ENCODE results near the gene RRBP1.

The RRBP1 gene

DNA sequence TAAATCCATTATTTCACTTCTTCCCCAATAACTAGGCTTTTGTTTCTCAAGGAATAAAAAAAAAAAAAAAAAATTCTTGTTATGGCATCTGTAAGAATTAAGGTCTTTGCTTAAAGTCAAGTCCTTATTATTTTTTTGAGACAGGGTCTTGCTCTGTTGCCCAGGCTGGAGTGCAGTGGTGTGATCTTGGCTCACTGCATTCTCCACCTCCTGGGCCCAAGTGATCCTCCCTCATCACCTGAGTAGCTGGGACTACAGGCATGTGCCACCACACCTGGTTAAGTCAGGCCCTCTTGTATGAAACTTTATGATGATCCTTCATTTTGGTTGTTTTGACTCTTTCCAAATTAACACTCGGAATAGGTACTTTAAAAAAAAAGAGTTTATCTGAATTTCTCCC lies 94.9 kb downstream of the RRBP1 start:
- H3K4me3 ChIP-seq (ENCODE audit: low read depth, low read length) = no peak overlapping the region

DNA sequence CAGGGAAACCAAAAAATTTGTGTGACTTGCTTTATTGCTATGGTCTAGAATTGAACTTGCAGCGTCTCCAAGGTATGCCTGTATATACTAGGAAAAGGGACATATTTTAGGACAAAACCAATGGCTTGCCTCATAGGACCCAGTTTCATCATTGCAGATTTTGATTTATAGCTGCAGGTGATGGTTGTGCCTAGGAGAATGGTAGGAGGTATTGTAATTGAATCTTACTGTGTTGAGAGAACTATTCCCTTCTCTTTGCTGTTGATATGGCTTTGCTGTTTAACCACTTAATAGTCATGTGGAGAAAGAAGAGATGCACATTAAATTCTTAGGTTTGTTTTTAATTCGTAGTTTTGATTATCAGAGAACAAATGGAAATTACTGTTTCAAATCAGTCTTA lies 95.8 kb downstream of the RRBP1 start:
- no peak overlapping the region for H3K4me3 ChIP-seq (ENCODE audit: low read depth, low read length)

DNA sequence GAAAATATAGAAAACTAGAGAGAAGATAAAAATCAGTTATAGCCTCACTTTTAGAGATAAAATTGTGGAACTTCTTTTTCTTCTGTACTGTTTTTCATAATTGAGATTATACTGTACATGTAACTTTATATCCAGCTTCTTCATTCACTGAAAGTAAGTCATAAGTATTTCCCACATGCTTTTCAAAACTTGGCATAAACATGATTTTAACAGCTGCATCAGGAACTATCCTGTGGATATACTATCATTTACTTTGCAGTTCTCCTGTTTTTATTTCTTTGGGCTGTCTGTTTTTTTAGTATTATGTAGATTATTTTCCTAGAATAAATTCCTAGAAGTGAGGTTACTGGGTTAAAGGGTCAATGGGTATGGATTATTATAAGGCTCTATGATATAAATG lies 97.4 kb downstream of the RRBP1 start:
- no peak overlapping the region for H3K4me3 ChIP-seq (ENCODE audit: low read depth, low read length)

GRCh38 chr20:17583126-17583525 lies 98.9 kb downstream of the RRBP1 start:
- no peak overlapping the region for H3K4me3 ChIP-seq (ENCODE audit: low read depth, low read length)

GRCh38 chr20:17580895-17581294 lies 101.1 kb downstream of the RRBP1 start:
- H3K4me3 ChIP-seq (ENCODE audit: low read depth, low read length) = no peak overlapping the region

DNA sequence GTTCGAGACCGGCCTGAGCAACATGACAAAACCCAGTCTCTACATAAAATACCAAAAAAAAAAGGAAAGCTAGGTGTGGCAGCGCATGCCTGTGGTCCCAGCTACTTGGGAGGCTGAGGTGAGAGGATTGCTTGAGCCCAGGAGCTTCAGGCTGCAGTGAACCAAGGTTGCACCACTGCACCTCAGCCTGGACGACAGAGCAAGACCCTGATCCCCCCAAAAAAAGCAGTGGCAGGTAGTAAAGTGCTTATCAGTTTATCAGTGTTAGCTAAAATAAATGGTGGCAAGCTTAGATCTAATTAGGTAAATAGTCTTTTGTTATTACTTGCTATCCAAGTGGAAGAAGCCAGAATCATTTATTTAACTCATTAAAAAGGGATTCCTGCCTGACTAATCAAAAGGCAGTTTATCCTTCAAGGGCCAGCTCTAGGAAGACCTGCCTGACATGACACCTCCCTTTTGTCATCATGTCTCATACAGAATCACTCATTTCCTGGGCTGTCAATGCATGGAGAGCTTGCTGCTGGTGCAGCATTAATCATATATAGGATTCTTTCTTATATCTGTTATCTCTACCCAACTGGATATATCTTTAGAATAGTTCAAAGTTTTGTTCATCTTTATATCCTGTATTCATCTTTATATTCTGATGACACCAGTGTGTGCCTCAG lies 102.5 kb downstream of the RRBP1 start:
- H3K4me3 ChIP-seq (ENCODE audit: low read depth, low read length) = no peak overlapping the region

- no peak overlapping the region for H3K4me3 ChIP-seq (ENCODE audit: low read depth, low read length)
Observed at GRCh38 chr20:17576215-17576614, 105.8 kb downstream of the RRBP1 start.

DNA sequence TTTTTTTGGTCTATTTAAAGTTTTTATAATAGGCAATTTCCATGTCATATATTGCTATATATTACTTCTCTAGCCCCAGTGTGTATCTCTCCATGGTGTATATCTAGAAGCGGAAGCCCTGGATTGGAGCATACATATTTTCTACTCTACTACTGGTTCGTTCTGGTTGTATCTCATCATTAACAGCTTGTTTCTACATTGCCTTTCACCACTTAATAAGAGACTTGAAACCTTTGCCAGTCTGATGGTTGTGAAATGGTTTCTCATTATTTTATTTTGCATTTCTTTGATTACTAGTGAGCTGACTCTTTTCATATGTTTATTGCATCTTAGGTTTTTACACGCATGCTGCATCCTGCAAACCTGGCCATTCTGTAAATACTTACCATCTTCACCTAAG lies 108.6 kb downstream of the RRBP1 start:
- no peak overlapping the region for H3K4me3 ChIP-seq (ENCODE audit: low read depth, low read length)

DNA sequence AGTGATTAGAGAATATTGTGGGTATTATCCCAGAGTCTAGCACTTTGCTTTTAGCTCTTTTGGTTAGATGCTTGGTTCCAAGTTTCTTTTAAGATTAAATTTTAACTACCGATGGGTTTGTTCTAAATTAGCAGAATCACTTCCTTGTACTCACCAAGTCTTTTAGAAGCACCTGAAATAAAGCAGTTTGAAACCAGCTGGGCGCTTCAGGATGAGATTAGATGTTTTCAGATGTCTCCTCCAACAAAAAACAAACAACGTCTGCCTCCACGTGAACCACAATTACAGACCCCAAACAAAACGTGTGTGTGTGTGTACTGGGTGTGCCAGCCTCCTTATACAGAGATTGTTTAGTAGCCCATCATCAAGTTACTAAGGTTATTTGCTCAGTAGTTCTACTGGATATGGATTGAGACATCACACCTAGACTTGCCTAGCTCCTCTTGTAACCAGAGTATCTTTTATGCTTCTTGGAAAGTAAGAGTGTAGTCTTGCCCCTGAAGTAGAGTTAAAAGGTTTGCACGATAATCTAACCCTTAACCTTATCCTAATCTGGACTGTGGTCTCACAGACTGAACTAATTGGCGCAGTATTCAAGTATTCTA lies 109.9 kb downstream of the RRBP1 start:
- no peak overlapping the region for H3K4me3 ChIP-seq (ENCODE audit: low read depth, low read length)

DNA sequence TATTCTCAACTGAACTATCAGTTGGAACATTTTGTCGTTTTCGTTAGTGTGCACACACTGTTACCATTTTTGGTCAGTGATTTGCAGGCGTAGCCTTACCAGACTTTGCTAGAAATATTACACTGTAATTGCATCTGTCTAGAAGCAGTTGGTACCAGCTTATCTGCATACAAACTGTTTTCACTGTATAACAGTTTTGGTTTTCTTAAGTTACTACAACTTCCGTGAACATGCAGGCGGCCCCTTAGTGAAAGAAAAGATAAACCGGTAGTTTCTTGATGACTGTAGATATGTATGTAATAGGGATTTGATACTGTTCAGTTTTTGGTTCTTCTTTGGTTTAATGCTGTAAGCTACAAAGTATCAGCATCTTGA lies 110.9 kb downstream of the RRBP1 start:
- peak overlapping the region; percentile 77 for H3K4me3 ChIP-seq (ENCODE audit: low read depth, low read length)

DNA sequence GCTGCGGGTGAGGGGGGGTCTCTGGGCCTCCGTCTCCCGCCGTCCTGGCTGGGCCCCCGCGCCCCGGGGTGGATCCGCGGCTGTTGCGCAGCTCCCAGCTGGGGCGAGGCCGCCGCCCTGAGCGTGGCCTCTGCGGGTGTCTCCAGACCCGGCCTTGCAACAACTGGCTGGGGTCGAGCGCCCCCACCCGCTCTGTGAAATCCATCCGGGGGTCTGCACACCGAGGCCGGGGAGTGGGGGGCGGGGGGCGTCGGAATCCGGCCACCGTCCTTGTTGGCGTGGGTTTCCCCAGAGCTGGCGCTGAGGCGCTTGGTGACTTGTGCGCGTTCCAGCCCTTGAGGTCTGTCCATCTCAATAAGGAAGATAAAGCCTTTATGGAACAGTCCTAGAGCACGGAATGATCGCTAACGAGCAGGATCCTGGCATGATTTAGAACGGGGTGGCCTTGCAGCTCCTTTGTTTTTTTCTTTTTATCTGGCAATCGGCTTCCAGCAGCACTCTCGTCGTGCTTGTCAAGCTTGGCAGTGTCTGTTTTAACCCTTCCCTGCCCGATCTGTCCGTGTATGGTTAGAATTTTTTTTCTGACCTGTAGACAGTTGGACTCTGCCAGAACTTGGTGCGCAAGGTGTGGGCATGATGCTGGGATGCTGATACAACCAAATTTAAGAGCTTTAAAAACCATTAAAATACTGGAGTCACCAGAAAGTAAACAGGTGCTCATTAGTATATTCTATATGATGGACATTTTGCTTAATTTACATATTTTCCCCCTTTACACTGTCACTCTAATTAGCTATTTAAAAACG lies 111.5 kb downstream of the RRBP1 start:
- H3K4me3 ChIP-seq (ENCODE audit: low read depth, low read length) = peak overlapping the region; percentile 77

- peak within 1 kb of the TSS; percentile 77 for H3K4me3 ChIP-seq (ENCODE audit: low read depth, low read length)
Observed at GRCh38 chr20:17569616-17570346, 112.3 kb downstream of the RRBP1 start, which contains the start of gene DSTN. Gene DSTN, plus strand, starts transcription at chr20:17570075. Its CDS starts 134 bp downstream, at chr20:17570209.

GRCh38 chr20:17568972-17569521 lies 113.0 kb downstream of the RRBP1 start:
- peak overlapping the region; percentile 70 for H3K4me3 ChIP-seq (ENCODE audit: low read depth, low read length)

DNA sequence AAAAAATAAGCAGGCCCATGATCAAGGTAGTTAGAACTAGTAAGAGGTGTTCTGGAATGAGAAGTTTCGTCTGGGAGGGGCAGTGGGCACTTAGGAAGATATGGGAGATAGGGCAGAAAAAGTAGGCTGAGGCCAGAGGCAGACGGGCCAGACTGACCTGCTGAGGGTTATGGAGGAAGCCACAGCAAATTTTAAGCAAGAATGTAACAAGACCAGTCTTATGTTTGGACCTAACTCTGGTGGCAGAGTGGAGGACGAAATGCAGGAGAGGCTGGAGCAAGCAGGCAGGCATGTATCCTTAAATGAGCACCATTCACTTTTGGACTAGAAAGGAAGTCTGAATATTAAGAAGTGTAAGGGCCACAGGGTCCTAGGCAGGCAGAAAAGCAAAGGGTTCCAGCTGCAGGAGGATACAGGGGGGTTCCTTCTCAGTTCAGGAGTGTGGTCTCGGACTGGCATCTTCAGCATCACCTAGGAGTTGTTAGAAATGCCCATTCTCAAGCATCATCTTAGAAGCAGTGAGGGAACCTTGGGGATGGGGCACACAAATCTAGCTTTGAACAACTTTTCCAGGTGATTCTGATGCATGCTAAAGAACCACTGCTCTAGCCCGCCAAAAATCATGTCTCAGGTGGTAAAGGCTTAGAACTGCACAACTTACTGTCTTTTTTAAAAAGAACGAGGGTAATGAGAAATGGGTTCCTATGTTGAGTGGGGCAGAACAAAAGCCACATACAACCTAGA lies 113.8 kb downstream of the RRBP1 start:
- H3K4me3 ChIP-seq (ENCODE audit: low read depth, low read length) = peak overlapping the region; percentile 70

DNA sequence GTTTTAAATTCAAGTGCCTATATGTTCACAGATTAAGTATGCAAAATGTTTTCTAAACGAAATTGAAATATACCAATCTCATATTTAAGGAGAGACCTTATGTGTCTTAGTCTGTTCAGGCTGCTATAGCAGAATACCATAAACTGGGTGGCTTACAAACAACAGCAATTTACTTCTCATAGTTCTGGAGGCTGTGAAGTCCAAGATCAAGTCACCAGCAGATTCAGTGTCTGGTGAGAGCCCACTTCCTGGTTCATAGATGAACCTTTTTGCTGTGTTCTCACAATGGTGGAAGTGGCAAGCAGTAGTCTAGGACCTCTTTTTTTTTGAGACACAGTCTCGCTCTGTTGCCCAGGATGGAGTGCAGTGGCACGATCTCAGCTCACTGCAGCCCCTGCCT lies 115.7 kb downstream of the RRBP1 start:
- H3K4me3 ChIP-seq (ENCODE audit: low read depth, low read length) = no peak overlapping the region

- H3K4me3 ChIP-seq (ENCODE audit: low read depth, low read length) = no peak overlapping the region
Observed at GRCh38 chr20:17565169-17565845, 116.7 kb downstream of the RRBP1 start.
